ENCODE results near the gene LRIG3.

The LRIG3 gene

DNA sequence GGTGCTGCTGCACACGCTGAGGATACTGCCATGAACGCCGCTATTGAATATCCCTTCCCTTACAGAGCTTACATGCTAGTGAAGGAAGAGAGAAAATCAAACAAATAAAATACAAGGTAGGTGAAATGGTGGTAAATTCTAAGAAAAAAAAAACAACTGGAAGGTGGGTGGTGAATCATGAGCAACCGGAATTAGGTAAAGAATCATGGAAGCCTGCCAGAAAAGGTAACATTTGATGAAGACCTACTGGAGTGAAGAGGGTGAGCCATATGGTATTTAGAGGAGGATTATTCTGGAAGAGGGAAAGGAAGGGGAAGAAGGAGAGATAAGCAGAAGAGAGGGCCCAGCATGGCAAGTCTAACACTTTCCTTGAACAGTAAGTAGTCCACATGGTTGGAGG is 76.1 kb downstream of the LRIG3 start:
- DNase-seq = no peak

DNA sequence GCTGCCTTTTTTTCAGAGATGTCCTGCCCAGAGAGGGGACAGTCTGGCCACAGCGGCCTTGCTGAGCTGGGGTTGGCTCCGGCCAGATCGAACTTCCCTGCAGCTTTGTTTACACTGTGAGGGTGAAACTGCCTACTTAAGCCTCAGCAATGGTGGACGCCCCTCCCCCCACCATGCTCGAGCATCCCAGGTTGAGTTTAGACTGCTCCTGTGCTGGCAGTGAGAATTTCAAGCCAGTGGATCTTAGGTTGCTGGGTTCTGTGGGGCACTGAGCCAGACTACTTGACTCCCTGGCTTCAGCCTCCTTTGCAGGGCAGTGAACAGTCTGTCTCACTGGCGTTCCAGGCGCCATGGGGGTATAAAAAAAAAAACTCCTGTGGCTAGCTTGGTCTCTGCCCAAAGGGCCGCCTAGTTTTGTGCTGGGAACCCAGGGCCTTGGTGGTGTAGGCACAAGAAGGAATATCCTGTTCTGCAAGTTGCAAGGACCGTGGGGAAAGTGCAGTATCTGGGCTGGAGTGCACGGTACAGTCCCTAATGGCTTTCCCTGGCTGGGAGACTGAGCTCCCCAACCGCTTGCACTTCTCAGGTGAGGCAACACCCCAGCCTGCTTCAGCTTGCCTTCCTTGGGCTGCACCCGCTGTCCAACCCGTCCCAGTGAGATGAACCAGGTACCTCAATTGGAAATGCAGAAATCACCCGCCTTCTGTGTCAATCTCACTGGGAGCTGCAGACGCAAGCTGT is 79.1 kb downstream of the LRIG3 start:
- DNase-seq = no peak

DNA sequence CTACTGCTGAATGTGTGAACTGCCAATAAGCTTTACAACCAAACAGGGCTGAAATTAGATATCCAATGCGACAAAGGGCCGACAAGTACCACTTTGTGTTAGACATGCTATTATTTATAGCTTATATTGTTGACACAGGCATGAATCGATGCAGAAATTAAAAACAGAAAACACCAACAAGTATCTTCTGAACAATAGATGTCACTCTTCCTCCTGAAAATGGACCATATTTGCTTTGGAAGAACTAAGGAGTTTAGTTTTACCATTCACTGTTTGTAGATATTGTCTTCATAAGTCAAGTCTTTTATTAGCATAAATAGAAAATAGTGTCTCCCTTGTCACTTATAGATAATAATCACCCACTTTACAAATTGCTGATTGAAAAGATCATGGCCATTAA is 86.5 kb downstream of the LRIG3 start:
- no peak for DNase-seq

DNA sequence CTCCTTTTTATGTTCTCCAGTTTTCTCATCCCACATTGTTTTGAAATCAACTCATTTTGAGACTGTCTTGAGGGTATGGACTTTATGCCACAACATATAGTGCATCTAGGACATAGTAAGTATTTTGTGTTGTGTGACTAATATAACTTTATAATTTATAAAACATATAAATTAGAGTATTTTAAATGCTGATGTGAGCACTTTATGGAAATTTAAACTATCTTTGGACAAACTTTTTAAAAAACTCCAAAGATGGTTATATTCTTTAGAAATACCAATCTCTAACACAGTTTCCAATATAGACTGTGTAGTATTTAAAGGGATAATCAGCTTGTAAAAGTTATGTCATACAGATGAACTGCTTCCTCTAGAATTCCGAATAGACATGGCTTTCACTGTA is 87.4 kb downstream of the LRIG3 start:
- DNase-seq = no peak

All from NCI-H1436 (cell line).